OCI-LY3 (cell line): Measurements from ENCODE around the gene CNTNAP2.

Experiments
- CTCF ChIP-seq: fragments of 200-600, 300-600 bp; sonication (generic); IDR thresholded peaks from 2 replicates; pipeline ENCODE4 v1.5.1; 2014; ENCODE audit warnings: antibody characterized with exemption, low read length, low read depth
- EZH2phosphoT487 ChIP-seq: fragments of 200-600 bp; shearing (Covaris generic); IDR thresholded peaks from 2 replicates; pipeline ENCODE4 v1.6.1; 2018; ENCODE audit warnings: antibody characterized with exemption, mixed run types, low read depth

GRCh38 chr7:146659732-146660131 is 543.1 kb downstream of the CNTNAP2 start:
- TF ChIP-seq CTCF (no peak), EZH2phosphoT487 (no peak)
